Measurements from ENCODE around the gene NT5M.

- TF ChIP-seq CTCF (IDR thresholded peaks at IDR 0.05) (no peak), REST (IDR thresholded peaks at IDR 0.05) (no peak), EP300 (IDR thresholded peaks at IDR 0.05) (no peak), E2F6 (IDR thresholded peaks at IDR 0.05; ENCODE audit: borderline replicate concordance, low read depth) (no peak), RAD21 (conservative IDR thresholded peaks at IDR 0.05 in 1 of 2, IDR thresholded peaks at IDR 0.05 in 1 of 2) (no peak), POLR2A (IDR thresholded peaks at IDR 0.05; ENCODE audit: low read length) (no peak)
These were observed 78.4 kb downstream of the NT5M start for GRCh38 chr17:17381446-17382064.
